B cell (primary cell): ENCODE measurements around the gene HMOX2. TPM values are rescaled to one million over a fixed set of nuclear protein-coding genes. Genes with fewer than 3 reads are reported as not detected.

Experiments
- ATAC-seq: fragments of 200-7000 bp; cut with Tn5 transposase; one replicate; pipeline ENCODE4 v1.10.0; 2021; ENCODE audit warnings: low read depth, mild to moderate bottlenecking, moderate number of reproducible peaks, moderate library complexity
- CTCF ChIA-PET: fragments of 350-600 bp; sonication (Branson Sonifier 250); formaldehyde crosslinking; loops from one replicate; lab custom pipeline; 2021; ENCODE audit warnings: antibody characterized with exemption, inconsistent platforms; lab: Charles Lee
- POLR2A ChIA-PET: fragments of 350-600 bp; sonication (Branson Sonifier 250); formaldehyde crosslinking; loops from one replicate; lab custom pipeline; 2021; ENCODE audit warnings: antibody characterized with exemption; lab: Charles Lee
- DNase-seq: peaks from one replicate; pipeline ENCODE4 v3.0.0; 2013
- H2AFZ ChIP-seq: 2 replicates; pipeline ENCODE4 v1.6.1; 2012; ENCODE audit warnings: mild to moderate bottlenecking, low read depth, low read length; ENCODE audit not compliant: insufficient read depth, poor library complexity, severe bottlenecking
- H3K27ac ChIP-seq, 2 donors: 1 replicate in 1 of 2; 2 replicates in 1 of 2; pipeline ENCODE4 v1.5.1; 2012 to 2013; ENCODE audit warnings: low read length in 2 of 2, mild to moderate bottlenecking in 2 of 2, moderate library complexity in 1 of 2
- H3K27me3 ChIP-seq, 4 experiments: fragments of 200-600 bp in 1 of 4; sonication (generic) in 1 of 4; replicated peaks in 1 of 4; 1 replicate in 2 of 4; 2 replicates in 2 of 4; pipeline versions ENCODE4 v1.6.1 to v1.7.0; 2013 to 2016; ENCODE audit warnings: low read length in 3 of 4, mild to moderate bottlenecking in 2 of 4, mixed read lengths in 1 of 4, moderate library complexity in 1 of 4; ENCODE audit not compliant: insufficient read depth in 4 of 4, control insufficient read depth in 3 of 4; ENCODE audit errors: control extremely low read depth in 1 of 4
- H3K36me3 ChIP-seq, 2 experiments: replicated peaks in 1 of 2; 1 replicate in 1 of 2; 2 replicates in 1 of 2; pipeline versions ENCODE4 v1.6.1 to v1.7.1; 2013; ENCODE audit warnings: low read length in 1 of 2; ENCODE audit not compliant: insufficient read depth in 2 of 2, control insufficient read depth in 1 of 2; ENCODE audit errors: control extremely low read depth in 1 of 2, extremely low read depth in 1 of 2
- H3K4me1 ChIP-seq, 2 donors: fragments of 200-600 bp in 1 of 2; sonication (generic) in 1 of 2; 1 replicate in 1 of 2; 2 replicates in 1 of 2; pipeline versions ENCODE4 v1.5.1 to v1.6.1; 2013 to 2017; ENCODE audit warnings: low read length in 2 of 2; ENCODE audit not compliant: control insufficient read depth in 2 of 2, insufficient read depth in 2 of 2
- H3K4me2 ChIP-seq: replicated peaks from 2 replicates; pipeline ENCODE3; 2012; ENCODE audit warnings: mild to moderate bottlenecking, low read depth, low read length; ENCODE audit not compliant: poor library complexity, severe bottlenecking
- H3K4me3 ChIP-seq, 5 experiments: fragments of 200-600 bp in 1 of 5; sonication (generic) in 1 of 5; 1 replicate in 3 of 5; 2 replicates in 2 of 5; pipeline versions ENCODE4 v1.5.1 to v1.7.0; 2011 to 2016; ENCODE audit warnings: low read length in 4 of 5, mild to moderate bottlenecking in 4 of 5, low read depth in 2 of 5, control low read depth in 1 of 5, moderate library complexity in 1 of 5; ENCODE audit not compliant: insufficient read depth in 1 of 5; ENCODE audit errors: control extremely low read depth in 1 of 5, extremely low read depth in 1 of 5
- H3K79me2 ChIP-seq: fragments of 200-600 bp; sonication (generic); one replicate; pipeline ENCODE4 v1.6.0; 2016; ENCODE audit warnings: low read length; ENCODE audit not compliant: control insufficient read depth, insufficient read depth
- H3K9ac ChIP-seq: fragments of 200-600 bp; sonication (generic); 2 replicates; pipeline ENCODE4 v1.6.1; 2017; ENCODE audit warnings: mild to moderate bottlenecking, low read length, moderate library complexity
- H3K9me3 ChIP-seq, 3 donors: one replicate each; pipeline versions ENCODE4 v1.6.1 to v1.7.1; 2013; ENCODE audit warnings: low read length in 2 of 3; ENCODE audit not compliant: control insufficient read depth in 2 of 3, insufficient read depth in 1 of 3; ENCODE audit errors: control extremely low read depth in 1 of 3
- H4K20me1 ChIP-seq: 2 replicates; pipeline ENCODE4 v1.6.0; 2012; ENCODE audit warnings: mild to moderate bottlenecking, low read length; ENCODE audit not compliant: insufficient read depth, control insufficient read depth, poor library complexity, severe bottlenecking
- H3K27ac Mint-ChIP-seq: one replicate; pipeline ENCODE4 v1.8.0; 2021; ENCODE audit warnings: mixed read lengths
- H3K27me3 Mint-ChIP-seq: one replicate; pipeline ENCODE4 v1.8.0; 2021; ENCODE audit warnings: mixed read lengths
- H3K4me1 Mint-ChIP-seq: one replicate; pipeline ENCODE4 v1.8.0; 2021; ENCODE audit warnings: mixed read lengths
- H3K4me3 Mint-ChIP-seq: one replicate; pipeline ENCODE4 v1.8.0; 2021; ENCODE audit warnings: mixed read lengths
- H3K9me3 Mint-ChIP-seq: one replicate; pipeline ENCODE4 v1.8.0; 2022; ENCODE audit warnings: mixed read lengths; ENCODE audit not compliant: insufficient read depth
- EZH2 ChIP-seq: IDR thresholded peaks from 2 replicates; pipeline ENCODE4 v1.6.1; 2012; ENCODE audit warnings: borderline replicate concordance, low read depth, mild to moderate bottlenecking, moderate library complexity, low read length; ENCODE audit not compliant: insufficient read depth, poor library complexity, severe bottlenecking
- WGBS: methylation state at CpG from one replicate; pipeline ENCODE4 v1.1.5; 2013; ENCODE audit warnings: missing lambda C conversion rate; ENCODE audit not compliant: insufficient coverage; 5-methylcytosine and 5-hydroxymethylcytosine counted together
- intact Hi-C: fragments of 100-400 bp; cut with micrococcal nuclease; formaldehyde crosslinking; loops from one replicate; pipeline ENCODE4 v1.10.0; 2022
- polyA plus RNA-seq: library from polyadenylated mRNA; depleted of rRNA; stranded (reverse); fragments of >200 nt; gene quantifications from 2 replicates; pipeline ENCODE4 v1.2.3, GENCODE V29; 2012
- total RNA-seq, 2 donors: library from RNA; stranded (reverse); fragments of 120-200 nt in 1 of 2; gene quantifications; 1 replicate in 1 of 2; 2 replicates in 1 of 2; pipeline versions ENCODE4 v1.2.3 to v1.2.4, GENCODE V29; 2013 to 2022
- TF ChIP-seq, protein P1 (sequence below): fragments of 200-600 bp; IDR thresholded peaks from one replicate; pipeline ENCODE4 v1.8.0; 2022; ENCODE audit warnings: antibody characterized with exemption, mild to moderate bottlenecking

Gene HMOX2
- total and polyA plus RNA-seq, 2 donors (not counting 1 experiment from before 2014, with no cell fraction given) = 36.5 to 39.0 TPM

DNA sequence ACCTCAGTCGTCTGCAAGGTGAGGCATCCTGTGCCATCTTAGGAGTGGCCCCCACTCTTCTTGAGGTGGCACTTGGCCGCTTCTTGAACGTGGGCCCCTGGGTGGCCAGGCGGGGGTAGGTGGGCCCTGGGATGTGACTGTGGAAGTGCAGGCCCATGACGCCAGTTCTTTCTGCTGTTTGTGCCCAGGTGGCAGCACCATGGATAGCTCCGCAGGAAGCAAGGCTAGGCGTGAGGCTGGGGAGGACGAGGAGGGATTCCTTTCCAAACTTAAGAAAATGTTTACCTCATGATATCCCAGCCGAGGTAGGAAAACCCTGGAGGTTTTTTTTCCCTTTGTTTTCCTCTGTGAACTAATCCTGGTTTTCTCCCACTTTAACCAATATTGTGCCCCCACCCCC lies 21.6 kb upstream of the HMOX2 start:
- H3K9me3 ChIP-seq = no peaks in the 10 kb centered on the region
- intact Hi-C loops = no loop called here
- H3K9ac ChIP-seq = no peak overlapping the region
- peaks cover 1% of the 10 kb centered on the region for H3K79me2 ChIP-seq
- no peak overlapping the region for H2AFZ ChIP-seq
- peaks cover 2 to 63% of the 10 kb centered on the region in 2 experiments for H3K36me3 ChIP-seq
- no peaks in the 10 kb centered on the region for H3K4me1 Mint-ChIP-seq
- no peak for ATAC-seq
- ChIA-PET CTCF (no interaction called here), POLR2A (no interaction called here)
- H3K4me3 ChIP-seq = no peak overlapping the region
- H3K4me3 Mint-ChIP-seq = no peak overlapping the region
- no peak overlapping the region for H3K27ac ChIP-seq
- H3K9me3 Mint-ChIP-seq = no peaks in the 10 kb centered on the region
- no peak for DNase-seq
- H3K27me3 ChIP-seq = no peaks in the 10 kb centered on the region
- no peaks in the 10 kb centered on the region for H3K4me1 ChIP-seq
- no peaks in the 10 kb centered on the region for H4K20me1 ChIP-seq
- H3K4me2 ChIP-seq = no peak overlapping the region
- TF ChIP-seq, protein P1, sequence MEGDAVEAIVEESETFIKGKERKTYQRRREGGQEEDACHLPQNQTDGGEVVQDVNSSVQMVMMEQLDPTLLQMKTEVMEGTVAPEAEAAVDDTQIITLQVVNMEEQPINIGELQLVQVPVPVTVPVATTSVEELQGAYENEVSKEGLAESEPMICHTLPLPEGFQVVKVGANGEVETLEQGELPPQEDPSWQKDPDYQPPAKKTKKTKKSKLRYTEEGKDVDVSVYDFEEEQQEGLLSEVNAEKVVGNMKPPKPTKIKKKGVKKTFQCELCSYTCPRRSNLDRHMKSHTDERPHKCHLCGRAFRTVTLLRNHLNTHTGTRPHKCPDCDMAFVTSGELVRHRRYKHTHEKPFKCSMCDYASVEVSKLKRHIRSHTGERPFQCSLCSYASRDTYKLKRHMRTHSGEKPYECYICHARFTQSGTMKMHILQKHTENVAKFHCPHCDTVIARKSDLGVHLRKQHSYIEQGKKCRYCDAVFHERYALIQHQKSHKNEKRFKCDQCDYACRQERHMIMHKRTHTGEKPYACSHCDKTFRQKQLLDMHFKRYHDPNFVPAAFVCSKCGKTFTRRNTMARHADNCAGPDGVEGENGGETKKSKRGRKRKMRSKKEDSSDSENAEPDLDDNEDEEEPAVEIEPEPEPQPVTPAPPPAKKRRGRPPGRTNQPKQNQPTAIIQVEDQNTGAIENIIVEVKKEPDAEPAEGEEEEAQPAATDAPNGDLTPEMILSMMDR = no peak
- TF ChIP-seq EZH2 = no peak
- 92% methylated on average over 5 of the region's 9 CpGs for WGBS
- no peak overlapping the region for H3K27ac Mint-ChIP-seq
- H3K27me3 Mint-ChIP-seq = no peaks in the 10 kb centered on the region

GRCh38 chr16:4455081-4455480 lies 21.1 kb upstream of the HMOX2 start:
- Histone ChIP-seq H3K36me3 (peaks cover 2 to 59% of the 10 kb centered on the region in 2 experiments), H3K4me3 (no peak overlapping the region), H3K4me2 (no peak overlapping the region), H2AFZ (no peak overlapping the region), H3K4me1 (no peaks in the 10 kb centered on the region), H3K27me3 (no peaks in the 10 kb centered on the region), H3K9me3 (no peaks in the 10 kb centered on the region), H3K9ac (no peak overlapping the region), H3K27ac (no peak overlapping the region), H4K20me1 (no peaks in the 10 kb centered on the region), H3K79me2 (no peaks in the 10 kb centered on the region)
- TF ChIP-seq, protein P1 = no peak
- TF ChIP-seq EZH2 = no peak
- 92% methylated on average over 14 of the region's 14 CpGs for WGBS
- Mint-ChIP-seq H3K27me3 (no peaks in the 10 kb centered on the region), H3K27ac (no peak overlapping the region), H3K4me1 (no peaks in the 10 kb centered on the region), H3K4me3 (no peak overlapping the region), H3K9me3 (no peaks in the 10 kb centered on the region)
- intact Hi-C loops = no loop called here
- DNase-seq (no peak), ATAC-seq (no peak)
- ChIA-PET POLR2A (no interaction called here), CTCF (no interaction called here)
